HG02870 (cell line): ENCODE data around the gene CHRD.

ENCODE experiments used
- ATAC-seq: cut with Tn5 transposase; IDR thresholded peaks from one replicate; pipeline ENCODE4 v1.9.1; 2021; ENCODE audit warnings: mild to moderate bottlenecking, moderate library complexity; ENCODE audit not compliant: unreplicated experiment

Gene CHRD

DNA sequence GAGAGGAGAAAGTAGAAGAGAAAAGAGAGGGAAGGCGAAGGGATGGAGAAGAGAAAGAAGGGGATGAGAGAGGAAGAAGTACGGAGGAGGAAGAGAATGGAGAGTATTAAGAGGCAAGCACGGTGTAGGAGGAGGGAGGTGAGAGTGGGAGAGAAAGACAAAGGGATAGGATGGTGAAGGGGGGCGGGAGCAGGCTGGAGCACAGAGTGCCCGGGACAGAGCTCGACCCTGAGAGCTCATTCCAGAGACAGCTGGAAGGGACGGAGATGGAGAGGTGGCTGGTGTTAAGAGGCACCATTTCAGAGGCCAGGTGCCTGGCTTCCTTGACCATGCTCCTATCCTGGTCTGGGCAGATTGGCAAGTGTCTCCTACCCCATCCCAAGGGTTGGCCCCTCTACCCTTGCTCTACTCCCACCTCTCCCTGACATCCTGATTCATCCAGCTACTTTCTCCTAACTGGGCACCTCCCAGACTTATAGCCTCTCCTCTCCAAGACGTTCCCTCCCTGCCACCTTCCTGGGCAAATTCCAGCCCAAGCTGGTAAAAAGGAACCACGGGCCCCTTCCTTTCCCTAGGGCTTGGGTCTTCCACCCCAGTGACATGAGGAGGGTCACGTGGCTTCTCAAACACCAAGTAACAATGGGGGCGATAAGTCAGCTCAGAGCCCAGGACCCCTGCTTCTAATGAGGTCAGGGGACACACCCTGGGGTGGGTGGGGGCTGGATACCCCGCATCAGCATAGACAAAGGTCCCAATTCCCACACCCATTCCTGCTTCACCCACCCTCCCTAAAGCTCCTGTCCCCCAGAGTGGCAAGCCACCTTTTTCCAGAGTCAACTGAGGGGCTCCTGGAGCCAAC, 19.6 kb upstream of the CHRD start:
- ATAC-seq: no peak

GRCh38 chr3:184360929-184361531, 18.8 kb upstream of the CHRD start:
- ATAC-seq: peak; percentile 2

GRCh38 chr3:184361532-184361931, 18.3 kb upstream of the CHRD start, which contains the start of the genes CLCN2 and POLR2H:
CLCN2 (minus strand) TSS chr3:184361605; CDS start chr3:184361479, 126 bp downstream.
POLR2H (plus strand) TSS chr3:184361710; CDS start chr3:184363493, 1,783 bp downstream.
- peak; percentile 25 for ATAC-seq

DNA sequence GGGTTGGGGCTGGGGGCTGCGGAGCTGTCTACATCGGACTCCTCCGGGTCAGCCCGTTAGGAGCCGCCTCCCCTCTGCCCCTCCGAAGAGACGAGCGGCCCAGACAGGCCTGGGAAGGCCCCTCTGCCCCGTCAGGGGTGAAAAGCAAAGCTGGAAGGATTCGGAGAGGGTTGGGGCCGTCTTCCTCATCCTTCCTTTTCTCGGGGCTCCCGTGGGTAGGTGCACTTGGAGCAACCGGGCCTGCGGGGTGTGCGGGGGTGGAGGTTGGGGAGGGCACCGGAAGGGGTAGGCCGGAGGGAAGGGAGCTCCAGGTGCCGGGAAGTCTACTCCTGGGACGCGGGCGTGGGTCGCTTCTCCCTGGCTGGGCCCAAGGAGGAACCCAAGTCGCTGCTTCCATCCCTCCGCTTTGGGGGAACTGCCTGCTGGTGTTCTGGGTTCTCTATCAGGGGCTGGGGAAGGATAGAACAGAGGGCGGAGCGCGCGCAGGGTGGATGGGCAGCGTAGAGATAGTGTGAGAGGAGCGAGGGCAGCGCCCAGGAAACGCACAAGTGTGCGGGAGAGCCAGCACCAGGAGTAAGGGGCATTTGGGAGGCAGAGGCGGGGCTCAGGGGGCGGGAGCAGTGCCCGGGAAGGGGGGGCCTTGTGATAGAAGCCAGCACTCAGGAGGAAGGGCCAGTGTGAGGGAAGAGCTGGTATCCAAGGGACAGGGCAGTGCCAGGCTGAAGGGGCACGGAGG, 17.8 kb upstream of the CHRD start:
- peak; percentile 1 for ATAC-seq

GRCh38 chr3:184362668-184363546, 16.9 kb upstream of the CHRD start:
- ATAC-seq: peak; percentile 80

DNA sequence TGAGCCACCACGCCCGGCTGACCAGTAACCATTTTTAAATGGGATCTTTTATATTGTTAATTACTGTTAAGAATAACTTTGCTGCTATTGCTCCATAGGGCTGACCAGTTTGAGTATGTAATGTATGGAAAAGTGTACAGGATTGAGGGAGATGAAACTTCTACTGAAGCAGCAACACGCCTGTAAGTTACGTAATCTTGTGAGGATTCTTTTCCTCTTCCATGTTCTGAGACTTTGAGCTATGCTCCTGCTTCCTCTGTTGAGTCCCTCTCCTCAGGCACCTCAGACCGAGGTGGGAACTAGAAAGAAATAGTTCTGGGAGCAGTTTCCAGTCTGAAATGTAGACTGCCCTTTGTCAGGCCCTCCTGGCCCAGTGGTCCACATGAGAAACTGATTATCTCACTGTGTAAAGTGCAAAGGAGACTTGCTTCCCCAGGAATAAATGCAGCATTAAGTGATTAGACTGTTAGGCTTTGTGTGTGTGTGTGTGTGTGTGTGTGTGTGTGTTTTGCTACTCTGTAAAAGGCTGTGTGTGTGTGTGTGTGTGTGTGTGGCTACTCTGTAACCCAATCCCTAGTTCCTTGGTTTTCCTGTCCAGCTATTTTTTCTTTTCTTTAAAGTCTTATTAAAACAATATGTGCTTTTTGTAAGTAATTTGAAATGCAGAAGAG, 13.1 kb upstream of the CHRD start:
- no peak for ATAC-seq

- ATAC-seq: no peak
Measured at GRCh38 chr3:184368116-184368515, 11.7 kb upstream of the CHRD start.

DNA sequence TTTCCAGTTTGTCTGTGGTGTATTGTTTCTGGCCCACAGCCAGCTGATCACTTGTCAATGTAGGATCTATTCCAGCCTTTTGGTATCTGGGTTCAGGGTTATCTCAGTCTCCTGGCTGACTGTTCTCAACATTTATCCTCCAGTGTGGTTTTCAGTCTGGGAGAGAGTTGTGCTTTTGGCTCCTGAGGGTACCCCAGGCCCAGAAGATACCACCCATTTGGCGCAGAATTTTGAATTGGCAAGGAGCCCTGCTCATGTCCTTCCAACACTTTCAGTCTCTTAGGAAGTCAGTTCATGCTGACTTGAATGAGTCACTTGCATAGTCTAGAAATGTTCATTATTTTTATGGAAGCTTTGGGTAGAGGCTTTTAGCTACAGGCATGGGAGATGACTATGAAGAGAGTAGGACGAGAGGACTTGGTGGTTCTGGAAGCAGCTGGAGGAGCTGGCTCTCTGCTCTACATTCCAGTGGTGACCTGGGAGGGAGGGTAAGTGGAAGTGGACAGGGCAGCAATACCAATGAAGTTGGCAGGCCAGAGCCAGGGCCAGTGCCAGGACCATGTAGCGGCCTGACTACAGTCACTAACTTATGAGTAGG, 11.2 kb upstream of the CHRD start:
- ATAC-seq: no peak

- no peak for ATAC-seq
Measured at GRCh38 chr3:184371570-184372018, 8.3 kb upstream of the CHRD start.

DNA sequence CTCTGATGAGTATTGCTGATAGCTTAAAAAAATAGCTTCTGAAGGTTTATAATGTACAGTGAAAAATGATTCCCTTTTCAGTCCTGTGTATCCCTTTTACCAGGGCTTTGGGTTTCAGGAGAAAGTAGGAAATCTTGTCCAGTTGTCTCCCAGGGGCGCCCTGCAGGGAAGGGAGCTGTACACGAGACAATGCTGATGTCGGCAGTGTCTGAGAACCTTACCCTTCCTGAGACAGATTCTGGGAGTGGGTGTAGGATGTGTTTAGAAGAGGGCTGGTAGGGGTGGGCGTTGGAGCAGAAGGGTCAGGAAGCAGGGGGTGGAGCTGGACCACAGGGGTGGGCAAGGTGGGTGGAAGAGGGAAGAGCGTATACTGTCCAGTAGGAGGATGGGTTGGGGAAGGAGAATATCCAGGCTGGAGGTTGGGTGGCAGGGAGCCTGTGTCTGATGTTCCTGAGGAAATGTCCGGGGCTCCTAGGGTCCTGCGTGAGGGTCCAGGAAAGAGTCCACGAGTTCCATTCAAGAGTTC, 7.5 kb upstream of the CHRD start:
- ATAC-seq: no peak

- no peak for ATAC-seq
Measured at GRCh38 chr3:184372911-184373310, 6.9 kb upstream of the CHRD start.

DNA sequence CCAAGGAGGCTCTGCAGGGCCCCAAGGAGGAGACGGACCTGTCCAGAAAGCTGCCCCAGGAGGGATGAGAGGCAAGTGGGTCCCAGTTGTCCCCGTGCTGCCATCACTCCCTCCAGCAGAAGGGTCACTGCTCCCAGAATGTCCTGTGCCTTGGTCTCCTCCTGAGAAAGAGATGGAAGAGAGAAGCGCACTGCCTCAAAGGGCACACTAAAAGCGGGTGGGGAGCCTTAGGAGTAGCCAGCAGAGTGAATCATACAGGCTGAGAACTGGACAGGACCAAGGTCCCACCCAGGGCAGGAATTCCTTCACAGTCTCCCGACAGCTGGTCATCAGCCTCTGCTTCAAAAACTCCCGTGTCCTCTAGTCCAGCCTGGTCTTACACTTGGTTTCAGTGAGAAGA, 6.4 kb upstream of the CHRD start:
- ATAC-seq: no peak

DNA sequence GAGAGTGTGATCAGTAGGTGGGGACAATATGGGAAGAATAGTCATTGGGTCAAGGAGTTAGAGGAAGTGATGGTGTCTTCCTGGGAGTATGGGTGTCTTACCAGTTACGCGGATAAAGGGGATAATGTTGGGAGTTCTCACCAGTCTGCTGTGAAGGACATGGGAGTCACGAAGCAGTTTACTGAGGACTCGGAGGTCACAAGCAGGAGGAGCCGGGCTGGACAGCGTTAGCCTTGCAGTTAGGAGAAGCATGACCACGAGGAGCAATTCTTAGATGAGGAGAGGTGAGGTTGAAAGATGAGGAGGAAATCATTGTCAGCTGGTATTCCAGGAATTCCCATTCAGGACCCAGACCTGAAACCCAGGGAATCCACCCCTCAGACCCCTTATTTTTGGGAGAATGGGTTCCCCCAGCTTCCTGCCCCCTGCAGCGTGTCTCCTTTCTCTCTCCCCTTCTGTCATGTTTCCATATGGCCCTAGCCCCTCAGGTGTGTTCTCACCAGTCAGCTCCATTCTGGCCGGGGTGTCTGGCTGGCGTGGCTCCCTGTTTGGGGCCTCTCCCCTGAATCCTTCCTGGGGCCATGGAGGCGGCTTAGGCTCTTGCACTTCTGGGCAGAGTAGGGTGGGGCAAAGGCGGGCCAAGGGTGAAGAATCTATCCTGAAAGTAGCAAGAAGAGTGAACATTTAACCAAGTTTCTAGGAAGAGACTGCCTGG, 4.0 kb upstream of the CHRD start:
- ATAC-seq: no peak

- no peak for ATAC-seq
Measured at GRCh38 chr3:184377374-184377773, 2.5 kb upstream of the CHRD start.

- ATAC-seq: no peak
Measured at GRCh38 chr3:184377882-184378445, 1.9 kb upstream of the CHRD start, which contains the start of gene THPO. THPO (minus strand) TSS chr3:184378207; CDS start chr3:184376259, 1,948 bp downstream.

- ATAC-seq: no peak
Measured at GRCh38 chr3:184378651-184379357, 1.1 kb upstream of the CHRD start.

DNA sequence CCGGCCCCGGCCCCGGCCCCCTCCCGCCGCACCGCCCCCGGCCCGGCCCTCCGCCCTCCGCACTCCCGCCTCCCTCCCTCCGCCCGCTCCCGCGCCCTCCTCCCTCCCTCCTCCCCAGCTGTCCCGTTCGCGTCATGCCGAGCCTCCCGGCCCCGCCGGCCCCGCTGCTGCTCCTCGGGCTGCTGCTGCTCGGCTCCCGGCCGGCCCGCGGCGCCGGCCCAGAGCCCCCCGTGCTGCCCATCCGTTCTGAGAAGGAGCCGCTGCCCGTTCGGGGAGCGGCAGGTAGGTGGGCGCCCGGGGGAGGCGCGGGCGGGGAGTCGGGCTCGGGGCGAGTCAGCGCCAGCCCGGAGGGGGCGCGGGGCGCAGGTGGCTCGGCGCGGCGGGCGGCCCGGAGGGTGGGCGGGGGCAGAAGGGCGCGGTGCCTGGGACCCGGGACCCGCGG, 352 bp downstream of the CHRD start:
- no peak for ATAC-seq
